ENCODE measurements around the gene IQCB1.

IQCB1 gene

GRCh38 chr3:121836064-121836463 is 1.2 kb upstream of the IQCB1 start:
- no peak for DNase-seq (ENCODE audit: low read depth)
- TF ChIP-seq CTCF (IDR thresholded peaks at IDR 0.05; ENCODE audit: control insufficient read depth, extremely low read depth, insufficient read depth) = no peak
- H3K4me3 ChIP-seq (ENCODE audit: low read depth, low read length) = peak overlapping the region; percentile 77; the same call in 1 of the 2 replicates

GRCh38 chr3:121835465-121835801 is 573 bp upstream of the IQCB1 start:
- no peak for DNase-seq (ENCODE audit: low read depth)
- TF ChIP-seq CTCF (IDR thresholded peaks at IDR 0.05; ENCODE audit: control insufficient read depth, extremely low read depth, insufficient read depth) = no peak

GRCh38 chr3:121834157-121834670 is 646 bp downstream of the IQCB1 start:
- H3K4me3 ChIP-seq (ENCODE audit: low read depth, low read length) = peak overlapping the region; percentile 77
- no peak for TF ChIP-seq CTCF (IDR thresholded peaks at IDR 0.05; ENCODE audit: control insufficient read depth, extremely low read depth, insufficient read depth)
- no peak for DNase-seq (ENCODE audit: low read depth)

More at GRCh38 chr3:121835465-121835801, 573 bp upstream of the IQCB1 start:
- peak overlapping the region; percentile 77 for H3K4me3 ChIP-seq (ENCODE audit: low read depth, low read length)

DNA sequence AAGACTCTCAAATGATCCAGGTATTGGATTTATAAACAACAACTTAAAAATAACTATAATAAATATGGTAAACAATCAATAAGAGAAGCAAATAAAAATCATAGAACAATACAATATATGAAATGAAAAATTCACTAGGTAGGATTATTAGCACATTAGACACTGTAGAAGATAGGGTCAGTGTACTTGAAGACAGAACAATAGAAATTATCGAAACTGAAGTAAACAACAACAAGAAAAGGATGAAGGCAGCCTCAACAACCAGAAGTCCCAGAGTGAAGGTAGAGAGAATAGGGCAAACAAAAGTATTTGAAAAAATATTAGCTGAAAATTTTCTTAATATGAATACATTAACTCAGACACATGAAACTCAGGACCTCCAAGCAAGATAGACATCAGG is 11.9 kb downstream of the IQCB1 start:
- no peak overlapping the region for H3K4me3 ChIP-seq (ENCODE audit: low read depth, low read length)
- no peak for DNase-seq (ENCODE audit: low read depth)
- TF ChIP-seq CTCF (IDR thresholded peaks at IDR 0.05; ENCODE audit: control insufficient read depth, extremely low read depth, insufficient read depth) = no peak

DNA sequence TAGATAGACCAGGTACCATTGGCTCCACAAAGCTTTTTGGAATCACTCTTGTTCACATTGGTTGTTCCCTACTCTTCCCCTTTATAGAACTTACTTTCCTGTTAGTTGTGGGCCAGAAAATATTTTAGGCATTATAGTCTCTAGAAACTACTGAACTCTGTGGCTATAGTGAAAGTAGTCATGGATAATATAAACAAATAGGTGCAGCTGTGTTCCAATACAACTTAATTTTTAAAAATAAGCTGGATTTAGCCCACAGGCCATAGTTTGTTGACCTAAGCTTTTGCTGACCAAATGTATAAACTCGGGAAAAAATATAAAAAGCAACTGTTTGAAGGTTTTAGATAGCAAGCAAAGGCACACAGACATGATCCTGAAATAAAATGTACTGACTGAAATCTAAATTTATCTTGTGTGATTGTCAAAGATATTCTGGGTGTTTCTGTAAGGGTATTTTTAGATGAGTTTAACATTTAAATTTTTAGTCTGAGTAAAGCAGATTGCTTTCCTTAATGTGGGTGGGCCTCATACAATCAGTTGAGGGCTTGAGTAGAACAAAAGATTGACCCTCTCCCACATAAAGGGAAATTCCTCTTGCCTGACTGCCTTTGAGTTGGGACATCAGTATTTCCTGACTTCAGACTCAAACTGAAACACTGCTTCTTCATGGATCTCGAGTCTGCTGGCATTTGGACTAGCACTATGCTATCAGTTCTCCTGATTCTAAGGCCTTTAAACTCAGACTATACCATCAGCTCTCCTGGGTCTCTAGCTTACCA is 13.2 kb downstream of the IQCB1 start:
- no peak for DNase-seq (ENCODE audit: low read depth)
- no peak for TF ChIP-seq CTCF (IDR thresholded peaks at IDR 0.05; ENCODE audit: control insufficient read depth, extremely low read depth, insufficient read depth)
- no peak overlapping the region for H3K4me3 ChIP-seq (ENCODE audit: low read depth, low read length)

- TF ChIP-seq CTCF (IDR thresholded peaks at IDR 0.05; ENCODE audit: control insufficient read depth, extremely low read depth, insufficient read depth) = no peak
- no peak overlapping the region for H3K4me3 ChIP-seq (ENCODE audit: low read depth, low read length)
- DNase-seq (ENCODE audit: low read depth) = no peak
These were observed 15.6 kb downstream of the IQCB1 start for GRCh38 chr3:121819236-121819635.

- H3K4me3 ChIP-seq (ENCODE audit: low read depth, low read length) = no peak overlapping the region
- TF ChIP-seq CTCF (IDR thresholded peaks at IDR 0.05; ENCODE audit: control insufficient read depth, extremely low read depth, insufficient read depth) = no peak
- no peak for DNase-seq (ENCODE audit: low read depth)
These were observed 16.3 kb downstream of the IQCB1 start for GRCh38 chr3:121818578-121818977.

Data from LNCaP clone FGC (cell line).